Measurements from ENCODE around the gene LDLRAD2.

DNA sequence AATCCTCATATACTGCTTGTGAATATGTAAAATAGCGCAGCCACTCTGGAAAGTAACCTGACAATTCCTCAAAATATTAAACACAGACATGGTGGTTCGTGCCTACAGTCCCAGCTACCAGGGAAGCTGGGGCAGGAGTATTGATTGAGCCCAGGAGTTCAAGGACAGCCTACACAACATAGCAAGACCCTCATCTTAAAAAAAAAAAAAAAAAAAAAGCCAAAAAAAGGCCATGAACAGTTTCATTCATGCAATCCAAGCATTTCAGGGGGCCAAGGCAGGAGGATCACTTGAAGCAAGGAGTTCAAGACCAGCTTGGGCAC is 33.7 kb upstream of the LDLRAD2 start:
- TF ChIP-seq, protein P1, sequence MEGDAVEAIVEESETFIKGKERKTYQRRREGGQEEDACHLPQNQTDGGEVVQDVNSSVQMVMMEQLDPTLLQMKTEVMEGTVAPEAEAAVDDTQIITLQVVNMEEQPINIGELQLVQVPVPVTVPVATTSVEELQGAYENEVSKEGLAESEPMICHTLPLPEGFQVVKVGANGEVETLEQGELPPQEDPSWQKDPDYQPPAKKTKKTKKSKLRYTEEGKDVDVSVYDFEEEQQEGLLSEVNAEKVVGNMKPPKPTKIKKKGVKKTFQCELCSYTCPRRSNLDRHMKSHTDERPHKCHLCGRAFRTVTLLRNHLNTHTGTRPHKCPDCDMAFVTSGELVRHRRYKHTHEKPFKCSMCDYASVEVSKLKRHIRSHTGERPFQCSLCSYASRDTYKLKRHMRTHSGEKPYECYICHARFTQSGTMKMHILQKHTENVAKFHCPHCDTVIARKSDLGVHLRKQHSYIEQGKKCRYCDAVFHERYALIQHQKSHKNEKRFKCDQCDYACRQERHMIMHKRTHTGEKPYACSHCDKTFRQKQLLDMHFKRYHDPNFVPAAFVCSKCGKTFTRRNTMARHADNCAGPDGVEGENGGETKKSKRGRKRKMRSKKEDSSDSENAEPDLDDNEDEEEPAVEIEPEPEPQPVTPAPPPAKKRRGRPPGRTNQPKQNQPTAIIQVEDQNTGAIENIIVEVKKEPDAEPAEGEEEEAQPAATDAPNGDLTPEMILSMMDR (IDR thresholded peaks at IDR 0.05; ENCODE audit: low read depth, low read length): no peak
- TF ChIP-seq EZH2phosphoT487 (IDR thresholded peaks at IDR 0.05; ENCODE audit: low read depth): no peak

Measured in OCI-LY3 (cell line).